ENCODE data around the gene PKNOX2. TPM values are rescaled to one million over a fixed set of nuclear protein-coding genes. Genes with fewer than 3 reads are reported as not detected.

PKNOX2 gene
- total and polyA plus RNA-seq, 10 of the 15 experiments (the other 5 are each of a cell fraction or from before 2014, with no cell fraction given), result not detected

DNA sequence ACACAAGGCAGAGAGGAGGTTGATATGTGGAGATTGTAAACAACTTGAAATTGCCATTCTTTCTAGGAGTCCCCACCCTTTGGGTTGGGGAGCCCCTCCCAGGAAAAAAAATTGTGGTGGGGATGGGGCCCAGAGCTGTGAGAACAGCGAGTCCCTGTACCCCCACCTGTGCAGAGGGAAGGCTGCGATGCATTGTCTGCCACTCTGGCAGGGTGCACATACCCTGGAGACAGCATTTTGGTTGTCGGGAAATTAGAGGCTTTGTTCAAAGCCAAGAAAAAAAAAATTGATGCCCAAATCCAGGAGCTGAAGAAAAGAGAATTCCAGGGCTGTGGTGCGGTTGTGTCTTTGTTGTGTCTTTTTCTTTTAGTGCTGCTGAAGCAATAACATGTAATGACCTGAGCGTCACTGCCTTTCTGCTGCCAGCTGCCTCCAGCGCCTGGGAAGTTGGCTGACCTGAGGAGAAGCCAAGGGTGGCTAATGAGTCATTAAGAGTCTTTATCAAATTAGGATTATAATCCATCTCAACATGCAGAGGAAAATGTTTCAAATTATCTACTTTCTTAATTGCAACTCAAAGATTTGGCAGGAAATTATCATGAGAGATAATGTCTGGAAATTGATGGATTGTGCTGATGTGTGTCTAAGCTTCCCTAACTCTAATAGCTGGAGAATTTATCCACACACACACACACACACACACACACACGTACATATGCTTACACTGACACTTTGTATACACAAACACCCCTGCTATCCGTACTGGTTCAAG, 8.0 kb upstream of the PKNOX2 start:
- POLR2A ChIA-PET, result no interaction called here
- Histone ChIP-seq H3K36me3 (ENCODE audit: control insufficient read depth in 2 of 2, insufficient read depth in 2 of 2, low read length in 1 of 2) (no peaks in the 10 kb centered on the region), H3K9ac (ENCODE audit: control insufficient read depth, insufficient read depth, low read length) (no peak overlapping the region), H4K20me1 (ENCODE audit: control insufficient read depth, insufficient read depth) (no peaks in the 10 kb centered on the region), H3K27me3 (replicated peaks in 1 of 2; ENCODE audit: control insufficient read depth in 2 of 2, insufficient read depth in 2 of 2, low read length in 1 of 2) (peaks cover 0 to 6% of the 10 kb centered on the region in 2 experiments; a peak in 2 of 4 replicates), H3K27ac (ENCODE audit: control insufficient read depth, insufficient read depth) (no peak overlapping the region), H3K4me2 (ENCODE audit: control insufficient read depth, insufficient read depth) (no peak overlapping the region), H3K4me3 (no peak overlapping the region), H3K4me1 (ENCODE audit: control insufficient read depth, insufficient read depth, low read length) (no peaks in the 10 kb centered on the region), H3K79me2 (ENCODE audit: control insufficient read depth, insufficient read depth, low read length) (no peaks in the 10 kb centered on the region), H2AFZ (ENCODE audit: control insufficient read depth, low read depth, low read length) (no peak overlapping the region), H3K9me3 (replicated peaks; ENCODE audit: control insufficient read depth, insufficient read depth, low read length) (peaks cover 2% of the 10 kb centered on the region; the same call in 1 of the 3 replicates)
- SMC1A ChIA-PET (ENCODE audit: uncharacterized antibody, unreplicated experiment), result no interaction called here
- RAD21 ChIA-PET (ENCODE audit: unreplicated experiment), result no interaction called here
- 45% methylated on average over 8 of the region's 8 CpGs for WGBS (ENCODE audit: insufficient coverage, insufficient replicate concordance, low lambda C conversion rate, missing lambda C conversion rate)
- CTCF ChIA-PET, result interaction anchor here (0.9 kb wide), 1 partner anchor 14 kb away, joined by 3 read pairs; no protein-coding TSS in a partner anchor
- DNase-seq (ENCODE audit: low read depth, low spot score) (no peak), ATAC-seq (no peak), FAIRE-seq (no peak)
- intact Hi-C loops (cut with micrococcal nuclease; ENCODE audit: unreplicated experiment) (no loop called here), in situ Hi-C loops (cut with MboI) (no loop called here)
- TF ChIP-seq SIX5 (IDR thresholded peaks at IDR 0.05; ENCODE audit: low read depth, low read length, severe bottlenecking) (no peak), MTA2 (IDR thresholded peaks at IDR 0.05; ENCODE audit: low read depth) (no peak), RAD51 (IDR thresholded peaks at IDR 0.05) (no peak), NBN (IDR thresholded peaks at IDR 0.05) (no peak), ZNF274 (IDR thresholded peaks at IDR 0.05; ENCODE audit: insufficient read depth, insufficient read length) (no peak), MYC (IDR thresholded peaks at IDR 0.05; ENCODE audit: insufficient read depth, insufficient read length, insufficient replicate concordance, low read length, severe bottlenecking) (no peak), BACH1 (IDR thresholded peaks at IDR 0.05; ENCODE audit: borderline replicate concordance) (no peak)
- TF ChIP-seq, protein P1, sequence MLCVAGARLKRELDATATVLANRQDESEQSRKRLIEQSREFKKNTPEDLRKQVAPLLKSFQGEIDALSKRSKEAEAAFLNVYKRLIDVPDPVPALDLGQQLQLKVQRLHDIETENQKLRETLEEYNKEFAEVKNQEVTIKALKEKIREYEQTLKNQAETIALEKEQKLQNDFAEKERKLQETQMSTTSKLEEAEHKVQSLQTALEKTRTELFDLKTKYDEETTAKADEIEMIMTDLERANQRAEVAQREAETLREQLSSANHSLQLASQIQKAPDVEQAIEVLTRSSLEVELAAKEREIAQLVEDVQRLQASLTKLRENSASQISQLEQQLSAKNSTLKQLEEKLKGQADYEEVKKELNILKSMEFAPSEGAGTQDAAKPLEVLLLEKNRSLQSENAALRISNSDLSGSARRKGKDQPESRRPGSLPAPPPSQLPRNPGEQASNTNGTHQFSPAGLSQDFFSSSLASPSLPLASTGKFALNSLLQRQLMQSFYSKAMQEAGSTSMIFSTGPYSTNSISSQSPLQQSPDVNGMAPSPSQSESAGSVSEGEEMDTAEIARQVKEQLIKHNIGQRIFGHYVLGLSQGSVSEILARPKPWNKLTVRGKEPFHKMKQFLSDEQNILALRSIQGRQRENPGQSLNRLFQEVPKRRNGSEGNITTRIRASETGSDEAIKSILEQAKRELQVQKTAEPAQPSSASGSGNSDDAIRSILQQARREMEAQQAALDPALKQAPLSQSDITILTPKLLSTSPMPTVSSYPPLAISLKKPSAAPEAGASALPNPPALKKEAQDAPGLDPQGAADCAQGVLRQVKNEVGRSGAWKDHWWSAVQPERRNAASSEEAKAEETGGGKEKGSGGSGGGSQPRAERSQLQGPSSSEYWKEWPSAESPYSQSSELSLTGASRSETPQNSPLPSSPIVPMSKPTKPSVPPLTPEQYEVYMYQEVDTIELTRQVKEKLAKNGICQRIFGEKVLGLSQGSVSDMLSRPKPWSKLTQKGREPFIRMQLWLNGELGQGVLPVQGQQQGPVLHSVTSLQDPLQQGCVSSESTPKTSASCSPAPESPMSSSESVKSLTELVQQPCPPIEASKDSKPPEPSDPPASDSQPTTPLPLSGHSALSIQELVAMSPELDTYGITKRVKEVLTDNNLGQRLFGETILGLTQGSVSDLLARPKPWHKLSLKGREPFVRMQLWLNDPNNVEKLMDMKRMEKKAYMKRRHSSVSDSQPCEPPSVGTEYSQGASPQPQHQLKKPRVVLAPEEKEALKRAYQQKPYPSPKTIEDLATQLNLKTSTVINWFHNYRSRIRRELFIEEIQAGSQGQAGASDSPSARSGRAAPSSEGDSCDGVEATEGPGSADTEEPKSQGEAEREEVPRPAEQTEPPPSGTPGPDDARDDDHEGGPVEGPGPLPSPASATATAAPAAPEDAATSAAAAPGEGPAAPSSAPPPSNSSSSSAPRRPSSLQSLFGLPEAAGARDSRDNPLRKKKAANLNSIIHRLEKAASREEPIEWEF (IDR thresholded peaks at IDR 0.05; ENCODE audit: insufficient replicate concordance, low read depth, low read length), result no peak
- TF ChIP-seq, protein P2, sequence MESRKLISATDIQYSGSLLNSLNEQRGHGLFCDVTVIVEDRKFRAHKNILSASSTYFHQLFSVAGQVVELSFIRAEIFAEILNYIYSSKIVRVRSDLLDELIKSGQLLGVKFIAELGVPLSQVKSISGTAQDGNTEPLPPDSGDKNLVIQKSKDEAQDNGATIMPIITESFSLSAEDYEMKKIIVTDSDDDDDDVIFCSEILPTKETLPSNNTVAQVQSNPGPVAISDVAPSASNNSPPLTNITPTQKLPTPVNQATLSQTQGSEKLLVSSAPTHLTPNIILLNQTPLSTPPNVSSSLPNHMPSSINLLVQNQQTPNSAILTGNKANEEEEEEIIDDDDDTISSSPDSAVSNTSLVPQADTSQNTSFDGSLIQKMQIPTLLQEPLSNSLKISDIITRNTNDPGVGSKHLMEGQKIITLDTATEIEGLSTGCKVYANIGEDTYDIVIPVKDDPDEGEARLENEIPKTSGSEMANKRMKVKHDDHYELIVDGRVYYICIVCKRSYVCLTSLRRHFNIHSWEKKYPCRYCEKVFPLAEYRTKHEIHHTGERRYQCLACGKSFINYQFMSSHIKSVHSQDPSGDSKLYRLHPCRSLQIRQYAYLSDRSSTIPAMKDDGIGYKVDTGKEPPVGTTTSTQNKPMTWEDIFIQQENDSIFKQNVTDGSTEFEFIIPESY (IDR thresholded peaks at IDR 0.05), result no peak
- TF ChIP-seq, protein P3, sequence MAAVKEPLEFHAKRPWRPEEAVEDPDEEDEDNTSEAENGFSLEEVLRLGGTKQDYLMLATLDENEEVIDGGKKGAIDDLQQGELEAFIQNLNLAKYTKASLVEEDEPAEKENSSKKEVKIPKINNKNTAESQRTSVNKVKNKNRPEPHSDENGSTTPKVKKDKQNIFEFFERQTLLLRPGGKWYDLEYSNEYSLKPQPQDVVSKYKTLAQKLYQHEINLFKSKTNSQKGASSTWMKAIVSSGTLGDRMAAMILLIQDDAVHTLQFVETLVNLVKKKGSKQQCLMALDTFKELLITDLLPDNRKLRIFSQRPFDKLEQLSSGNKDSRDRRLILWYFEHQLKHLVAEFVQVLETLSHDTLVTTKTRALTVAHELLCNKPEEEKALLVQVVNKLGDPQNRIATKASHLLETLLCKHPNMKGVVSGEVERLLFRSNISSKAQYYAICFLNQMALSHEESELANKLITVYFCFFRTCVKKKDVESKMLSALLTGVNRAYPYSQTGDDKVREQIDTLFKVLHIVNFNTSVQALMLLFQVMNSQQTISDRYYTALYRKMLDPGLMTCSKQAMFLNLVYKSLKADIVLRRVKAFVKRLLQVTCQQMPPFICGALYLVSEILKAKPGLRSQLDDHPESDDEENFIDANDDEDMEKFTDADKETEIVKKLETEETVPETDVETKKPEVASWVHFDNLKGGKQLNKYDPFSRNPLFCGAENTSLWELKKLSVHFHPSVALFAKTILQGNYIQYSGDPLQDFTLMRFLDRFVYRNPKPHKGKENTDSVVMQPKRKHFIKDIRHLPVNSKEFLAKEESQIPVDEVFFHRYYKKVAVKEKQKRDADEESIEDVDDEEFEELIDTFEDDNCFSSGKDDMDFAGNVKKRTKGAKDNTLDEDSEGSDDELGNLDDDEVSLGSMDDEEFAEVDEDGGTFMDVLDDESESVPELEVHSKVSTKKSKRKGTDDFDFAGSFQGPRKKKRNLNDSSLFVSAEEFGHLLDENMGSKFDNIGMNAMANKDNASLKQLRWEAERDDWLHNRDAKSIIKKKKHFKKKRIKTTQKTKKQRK (IDR thresholded peaks at IDR 0.05; ENCODE audit: low read depth, low read length), result no peak
- no TSS peak for BruUV-seq (replicated peaks)

Data from GM12878 (cell line).